Keratinocyte (primary cell): ENCODE results near the gene TMEM107. TPM values are rescaled to one million over a fixed set of nuclear protein-coding genes. Genes with fewer than 3 reads are reported as not detected.
A peak's percentile ranks its signal among the peaks of the same experiment; 100 is the strongest.

Source experiments
- DNase-seq: peaks from one replicate; pipeline ENCODE4 v3.0.0-alpha.2; 2011; ENCODE audit warnings: low read depth, missing footprints, low spot score
- FAIRE-seq: peaks from 2 replicates; lab custom pipeline; 2011; peaks lifted over from hg19 to GRCh38; lab: Jason Lieb, UNC
- H2AFZ ChIP-seq: 2 replicates; pipeline ENCODE4 v1.6.0; 2012; ENCODE audit warnings: low read length, control low read depth, inconsistent platforms; ENCODE audit not compliant: control insufficient read depth
- H3K27ac ChIP-seq: 2 replicates; pipeline ENCODE4 v1.5.1; 2011; ENCODE audit warnings: low read length; ENCODE audit not compliant: control insufficient read depth, insufficient read depth
- H3K27me3 ChIP-seq: 3 replicates; pipeline ENCODE4 v1.6.0; 2011; ENCODE audit warnings: low read length; ENCODE audit not compliant: control insufficient read depth, insufficient read depth; ENCODE audit errors: extremely low read depth
- H3K36me3 ChIP-seq, 2 experiments: 2 replicates in 1 of 2; 3 replicates in 1 of 2; pipeline ENCODE4 v1.5.1; 2011; ENCODE audit warnings: low read length in 2 of 2, mild to moderate bottlenecking in 1 of 2; ENCODE audit not compliant: control insufficient read depth in 2 of 2, insufficient read depth in 2 of 2; ENCODE audit errors: extremely low read depth in 1 of 2
- H3K4me1 ChIP-seq: 3 replicates; pipeline ENCODE4 v1.5.1; 2011; ENCODE audit warnings: low read length; ENCODE audit not compliant: control insufficient read depth, insufficient read depth; ENCODE audit errors: extremely low read depth
- H3K4me2 ChIP-seq: 3 replicates; pipeline ENCODE4 v1.6.0; 2011; ENCODE audit warnings: low read depth, low read length; ENCODE audit not compliant: control insufficient read depth, insufficient read depth; ENCODE audit errors: extremely low read depth
- H3K4me3 ChIP-seq, 3 experiments: fragments of 200-600 bp in 1 of 3; sonication (generic) in 1 of 3; 2 replicates in 2 of 3; 3 replicates in 1 of 3; pipeline ENCODE4 v1.5.1; 2011 to 2016; ENCODE audit warnings: low read length in 3 of 3, mild to moderate bottlenecking in 3 of 3, control low read depth in 2 of 3, inconsistent platforms in 1 of 3, low read depth in 1 of 3, mixed read lengths in 1 of 3, mixed run types in 1 of 3, moderate library complexity in 1 of 3; ENCODE audit not compliant: control insufficient read depth in 2 of 3, insufficient read depth in 2 of 3; ENCODE audit errors: extremely low read depth in 1 of 3
- H3K79me2 ChIP-seq: 2 replicates; pipeline ENCODE4 v1.6.0; 2012; ENCODE audit warnings: low read length; ENCODE audit not compliant: control insufficient read depth, insufficient read depth
- H3K9ac ChIP-seq: 3 replicates; pipeline ENCODE4 v1.6.0; 2011; ENCODE audit warnings: low read length; ENCODE audit not compliant: control insufficient read depth, insufficient read depth; ENCODE audit errors: extremely low read depth
- H3K9me1 ChIP-seq: 3 replicates; pipeline ENCODE4 v1.6.0; 2011; ENCODE audit warnings: low read length; ENCODE audit not compliant: control insufficient read depth, insufficient read depth; ENCODE audit errors: extremely low read depth
- H3K9me3 ChIP-seq: 2 replicates; pipeline ENCODE4 v1.5.1; 2012; ENCODE audit warnings: low read depth, low read length; ENCODE audit not compliant: control insufficient read depth
- H4K20me1 ChIP-seq: 3 replicates; pipeline ENCODE4 v1.6.0; 2011; ENCODE audit warnings: low read length; ENCODE audit not compliant: control insufficient read depth, insufficient read depth; ENCODE audit errors: extremely low read depth
- EZH2 ChIP-seq: IDR thresholded peaks from one replicate; pipeline ENCODE4 v1.6.1; 2012; ENCODE audit warnings: inconsistent platforms, mild to moderate bottlenecking, low read length, moderate library complexity
- dilution Hi-C: fragments of 300-500 bp; cut with MboI; formaldehyde crosslinking; loops from one replicate; pipeline ENCODE4 v1.7.0; 2020; ENCODE audit warnings: low sequenced_read_pairs; ENCODE audit not compliant: extremely low pct_ligation_motif_present
- polyA plus RNA-seq, 5 experiments: library from polyadenylated mRNA; depleted of rRNA in 3 of 5; stranded (reverse) in 3 of 5; stranded (forward) in 1 of 5; unstranded in 1 of 5; fragments of >200 nt; gene quantifications; 1 replicate in 1 of 5; 2 replicates in 3 of 5; 3 replicates in 1 of 5; pipeline versions ENCODE4 v1.2.1 to v1.2.3, GENCODE V29; 2011 to 2012; ENCODE audit warnings: missing spikeins in 2 of 5, low read depth in 1 of 5, low replicate concordance in 1 of 5
- TF ChIP-seq, protein P1 (sequence below), 3 experiments: IDR thresholded peaks in 1 of 3; conservative IDR thresholded peaks in 1 of 3; optimal IDR thresholded peaks in 1 of 3; 2 replicates in 2 of 3; 3 replicates in 1 of 3; pipeline versions ENCODE3 to v1.5.1; 2011; ENCODE audit warnings: low read length in 3 of 3, mild to moderate bottlenecking in 3 of 3, moderate library complexity in 2 of 3, control low read depth in 1 of 3, inconsistent platforms in 1 of 3; ENCODE audit not compliant: insufficient read depth in 2 of 3; ENCODE audit errors: extremely low read depth in 1 of 3

Gene TMEM107
- polyA plus RNA-seq, 1 donor (not counting 4 experiments of a cell fraction or from before 2014, with no cell fraction given), result 19.0 TPM

DNA sequence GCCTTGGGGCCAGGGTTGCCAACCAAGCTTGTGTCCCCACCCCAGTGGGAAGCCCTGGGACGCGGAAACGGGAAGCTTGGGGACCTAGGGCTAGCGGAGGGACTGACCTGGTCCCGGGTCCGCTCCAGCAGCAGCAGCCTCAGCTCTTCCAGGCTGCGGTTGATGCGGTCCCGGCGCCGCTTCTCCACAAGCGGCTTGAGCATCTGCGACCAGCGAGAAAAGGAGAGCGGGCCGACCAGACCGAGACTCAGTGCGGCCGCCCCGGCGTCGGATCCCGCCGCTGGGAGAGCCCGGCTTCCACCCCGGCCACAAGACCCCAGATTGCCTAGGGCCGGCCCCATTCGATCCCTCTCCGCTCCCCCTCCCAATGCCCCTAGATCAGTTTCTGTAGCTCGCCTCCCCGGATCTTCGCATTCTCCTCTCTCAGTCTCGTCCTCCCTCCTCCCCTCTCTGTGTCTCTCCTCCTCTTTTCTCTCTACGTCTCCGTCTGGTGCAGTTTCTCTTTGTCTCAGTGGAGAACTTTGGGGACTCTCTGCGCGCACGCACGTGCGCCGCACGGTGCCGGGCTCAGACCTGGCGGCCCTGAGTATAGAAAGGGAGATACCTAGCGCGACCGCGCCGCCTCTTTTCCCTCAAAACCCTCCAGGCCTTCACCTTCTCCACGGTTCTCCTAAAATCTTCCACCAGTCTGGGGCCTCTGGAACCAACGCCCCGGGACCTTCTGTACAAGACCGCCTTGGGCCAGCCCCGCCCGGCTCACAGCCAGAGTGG, 53.1 kb downstream of the TMEM107 start:
- H3K27me3 ChIP-seq, result peaks cover 26% of the 10 kb centered on the region
- no peak for FAIRE-seq
- dilution Hi-C loops, result no loop called here

More for the DNA sequence above, 53.1 kb downstream of the TMEM107 start:
- H3K79me2 ChIP-seq, result no peaks in the 10 kb centered on the region
- H4K20me1 ChIP-seq, result peaks cover 4% of the 10 kb centered on the region
- no peak overlapping the region for H3K27ac ChIP-seq
- peak overlapping the region; percentile 78 for H2AFZ ChIP-seq
- H3K9me1 ChIP-seq, result peaks cover 3% of the 10 kb centered on the region
- peaks cover 46% of the 10 kb centered on the region for H3K4me1 ChIP-seq
- H3K4me3 ChIP-seq, result peak overlapping the region; percentile 49 to 93 (median 78)
- H3K36me3 ChIP-seq, result no peaks in the 10 kb centered on the region
- TF ChIP-seq, protein P1, sequence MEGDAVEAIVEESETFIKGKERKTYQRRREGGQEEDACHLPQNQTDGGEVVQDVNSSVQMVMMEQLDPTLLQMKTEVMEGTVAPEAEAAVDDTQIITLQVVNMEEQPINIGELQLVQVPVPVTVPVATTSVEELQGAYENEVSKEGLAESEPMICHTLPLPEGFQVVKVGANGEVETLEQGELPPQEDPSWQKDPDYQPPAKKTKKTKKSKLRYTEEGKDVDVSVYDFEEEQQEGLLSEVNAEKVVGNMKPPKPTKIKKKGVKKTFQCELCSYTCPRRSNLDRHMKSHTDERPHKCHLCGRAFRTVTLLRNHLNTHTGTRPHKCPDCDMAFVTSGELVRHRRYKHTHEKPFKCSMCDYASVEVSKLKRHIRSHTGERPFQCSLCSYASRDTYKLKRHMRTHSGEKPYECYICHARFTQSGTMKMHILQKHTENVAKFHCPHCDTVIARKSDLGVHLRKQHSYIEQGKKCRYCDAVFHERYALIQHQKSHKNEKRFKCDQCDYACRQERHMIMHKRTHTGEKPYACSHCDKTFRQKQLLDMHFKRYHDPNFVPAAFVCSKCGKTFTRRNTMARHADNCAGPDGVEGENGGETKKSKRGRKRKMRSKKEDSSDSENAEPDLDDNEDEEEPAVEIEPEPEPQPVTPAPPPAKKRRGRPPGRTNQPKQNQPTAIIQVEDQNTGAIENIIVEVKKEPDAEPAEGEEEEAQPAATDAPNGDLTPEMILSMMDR (optimal IDR thresholded peaks at IDR 0.05 in 1 of 3, IDR thresholded peaks at IDR 0.05 in 1 of 3, conservative IDR thresholded peaks at IDR 0.05 in 1 of 3; ENCODE audit: extremely low read depth in 1 of 3, insufficient read depth in 2 of 3, low read length in 3 of 3), result no peak
- no peak for TF ChIP-seq EZH2
- peak overlapping the region; percentile 69 for H3K9ac ChIP-seq
- H3K9me3 ChIP-seq, result no peaks in the 10 kb centered on the region
- H3K4me2 ChIP-seq, result peak overlapping the region; percentile 92
- DNase-seq, result no peak

Other genes starting within 250 kb of the TMEM107 start
- gene KCNAB3, start 246.5 kb downstream of the TMEM107 start, polyA plus RNA-seq, result 2.0 to 2.5 TPM (median 2.2 TPM) in 3 replicates
- gene TRAPPC1, start 244.4 kb downstream of the TMEM107 start, polyA plus RNA-seq, result 108 to 396 TPM (median 128 TPM) in 3 replicates
- gene CNTROB, start 244.2 kb downstream of the TMEM107 start, polyA plus RNA-seq, result 17.4 to 20.5 TPM (median 17.4 TPM) in 3 replicates
- gene GUCY2D, start 173.8 kb downstream of the TMEM107 start, polyA plus RNA-seq, result 0.25 to 0.42 TPM in 2 of 3 replicates, not detected in the other
- gene ALOX15B, start 137.3 kb downstream of the TMEM107 start, polyA plus RNA-seq, result 29.7 to 56.5 TPM (median 31.9 TPM) in 3 replicates
- gene ALOX12B, start 88.7 kb downstream of the TMEM107 start, polyA plus RNA-seq, result 0.43 to 0.75 TPM (median 0.47 TPM) in 3 replicates
- gene ALOXE3, start 57.9 kb downstream of the TMEM107 start, polyA plus RNA-seq, result 2.0 to 4.6 TPM (median 2.7 TPM) in 3 replicates
- 0.05 to 0.33 TPM (median 0.16 TPM) in 3 replicates for gene HES7, start 52.3 kb downstream of the TMEM107 start, polyA plus RNA-seq
- 14.4 to 15.2 TPM (median 15.1 TPM) in 3 replicates for gene PER1, start 24.0 kb downstream of the TMEM107 start, polyA plus RNA-seq
- gene VAMP2, start 13.4 kb downstream of the TMEM107 start, polyA plus RNA-seq, result 8.1 to 10.4 TPM (median 9.8 TPM) in 3 replicates
- 4.2 to 6.3 TPM (median 5.5 TPM) in 3 replicates for gene BORCS6, start 13.8 kb upstream of the TMEM107 start, polyA plus RNA-seq
- 1.4 to 28.2 TPM (median 12.6 TPM) in 3 replicates for gene AURKB, start 34.2 kb upstream of the TMEM107 start, polyA plus RNA-seq
- gene CTC1, start 71.7 kb upstream of the TMEM107 start, polyA plus RNA-seq, result 7.4 to 17.7 TPM (median 12.1 TPM) in 3 replicates
- gene PFAS, start 72.9 kb upstream of the TMEM107 start, polyA plus RNA-seq, result 10.3 to 14.1 TPM (median 13.5 TPM) in 3 replicates
- 21.3 to 28.7 TPM (median 24.4 TPM) in 3 replicates for gene RANGRF, start 112.3 kb upstream of the TMEM107 start, polyA plus RNA-seq
- 0.71 to 1.3 TPM (median 1.1 TPM) in 3 replicates for gene SLC25A35, start 119.0 kb upstream of the TMEM107 start, polyA plus RNA-seq
- not detected in 3 replicates for gene ARHGEF15, start 133.9 kb upstream of the TMEM107 start, polyA plus RNA-seq
- gene ODF4, start 163.5 kb upstream of the TMEM107 start, polyA plus RNA-seq, result not detected in 3 replicates
- 4,206 to 5,909 TPM (median 4,505 TPM) in 3 replicates for gene RPL26, start 206.8 kb upstream of the TMEM107 start, polyA plus RNA-seq
- gene RNF222, start 221.4 kb upstream of the TMEM107 start, polyA plus RNA-seq, result 0.18 to 0.46 TPM (median 0.23 TPM) in 3 replicates